Measurements from ENCODE around the gene FRMD4A.
"Not testable (repeated sequence)": the region's sequence is repeated elsewhere in the genome, so short reads cannot be mapped to it uniquely, and the experiment has no call there.

FRMD4A gene

GRCh38 chr10:13915710-13916109, 415.0 kb downstream of the FRMD4A start:
- no peak for DNase-seq (ENCODE audit: low spot score)

DNA sequence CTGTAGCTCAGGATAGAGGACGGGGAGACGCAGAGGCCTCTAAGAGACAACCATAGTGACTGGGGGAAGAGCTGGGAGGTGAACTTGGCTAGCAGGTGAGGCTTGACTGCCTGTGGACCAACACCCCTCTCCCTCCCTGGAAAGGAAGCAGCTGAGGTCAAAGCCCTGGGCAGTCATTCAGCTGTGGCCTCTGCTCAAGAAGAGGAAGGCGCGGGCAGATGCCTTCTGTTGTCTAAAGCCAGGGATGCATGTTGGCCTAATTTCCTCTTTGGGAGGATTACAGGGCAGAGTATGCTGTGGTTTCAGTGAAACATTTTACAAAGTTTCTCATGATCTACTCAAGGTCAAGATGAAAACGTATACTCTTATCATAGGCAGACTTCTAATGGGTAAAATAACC, 416.8 kb downstream of the FRMD4A start:
- DNase-seq (ENCODE audit: low spot score), result no peak

DNA sequence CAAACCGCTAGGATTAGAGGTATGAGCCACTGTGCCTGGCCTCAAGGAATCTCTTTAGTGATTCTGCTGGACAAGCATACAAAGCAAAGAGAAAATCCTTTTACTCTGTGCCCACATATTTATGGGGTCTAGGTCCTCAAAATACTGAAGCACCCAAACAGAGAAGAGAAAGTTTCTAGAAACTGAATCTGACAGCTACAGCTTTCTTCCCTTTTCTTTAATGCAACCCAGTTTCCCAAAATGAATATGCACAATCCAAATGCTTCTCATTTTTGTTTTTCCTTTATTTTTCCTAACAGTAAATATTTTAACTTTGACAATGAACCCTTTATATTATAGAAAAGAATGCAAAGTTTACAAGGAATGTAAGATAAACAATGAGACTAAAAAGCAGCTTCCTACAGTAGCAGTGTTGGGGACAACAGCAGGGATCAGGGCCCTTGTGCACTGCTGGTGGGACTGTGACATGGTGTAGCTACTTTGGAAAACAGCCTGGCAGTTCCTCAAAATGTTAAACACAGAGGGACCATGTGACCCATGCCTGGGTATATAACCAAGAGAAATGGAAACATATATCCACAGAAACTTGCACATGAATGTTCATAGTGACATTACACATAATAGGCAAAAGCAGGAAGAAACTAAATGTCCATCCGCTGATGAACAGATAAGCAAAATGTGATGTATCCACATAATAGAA, 418.8 kb downstream of the FRMD4A start:
- DNase-seq (ENCODE audit: low spot score), result no peak

DNA sequence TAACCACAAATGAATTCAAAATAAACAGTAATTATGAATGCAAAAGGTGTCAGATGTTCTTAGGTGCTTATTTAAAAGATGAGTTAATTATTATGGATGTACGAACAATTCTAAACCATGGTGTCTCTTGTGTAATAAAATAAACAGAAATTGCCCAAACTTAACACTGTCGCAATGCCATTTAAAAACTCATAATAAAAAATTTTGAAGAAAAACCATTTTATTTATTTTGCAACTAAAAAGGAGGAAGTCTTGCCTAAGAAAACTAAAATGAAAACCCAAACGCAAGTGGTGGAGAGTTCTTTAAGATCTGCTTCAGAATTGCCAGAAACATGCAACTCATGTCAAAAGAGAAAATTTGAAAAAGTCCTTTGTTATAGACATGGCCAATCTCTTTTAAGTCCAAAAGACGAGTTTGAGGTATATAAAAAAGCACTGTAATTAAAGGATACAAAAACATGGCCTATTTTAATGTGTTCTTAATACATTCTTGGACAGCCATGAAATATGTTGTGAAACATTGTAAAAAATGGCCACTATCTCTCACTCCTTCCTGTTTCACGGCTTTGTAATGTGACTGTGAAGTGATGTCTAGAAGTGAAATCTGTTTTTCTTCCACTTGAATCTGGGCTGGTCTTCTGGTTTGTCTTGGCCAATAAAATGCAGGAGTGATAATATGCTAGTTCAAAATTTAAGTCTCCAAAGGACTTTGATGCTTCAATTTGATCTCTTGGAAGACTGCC, 421.0 kb downstream of the FRMD4A start:
- no peak for DNase-seq (ENCODE audit: low spot score)

DNA sequence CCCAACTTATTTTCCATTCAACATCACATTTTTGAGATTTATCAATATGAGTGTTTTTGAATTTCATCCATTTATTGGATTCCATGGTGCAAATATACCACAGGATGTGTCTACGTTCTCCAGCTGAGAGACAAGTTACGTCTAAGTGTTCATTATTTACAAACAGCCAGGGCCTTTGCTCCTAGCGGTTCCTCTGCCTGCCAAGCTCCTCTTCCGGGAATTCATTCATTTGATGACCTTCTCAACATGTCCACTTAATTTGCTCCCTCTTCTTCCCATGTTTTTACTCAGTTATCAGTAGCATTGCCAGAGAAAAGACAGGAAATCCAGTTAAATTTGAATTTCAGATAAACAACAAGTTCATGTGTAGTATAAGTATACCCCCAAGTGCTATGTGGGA, 422.2 kb downstream of the FRMD4A start:
- DNase-seq (ENCODE audit: low spot score), result no peak

DNA sequence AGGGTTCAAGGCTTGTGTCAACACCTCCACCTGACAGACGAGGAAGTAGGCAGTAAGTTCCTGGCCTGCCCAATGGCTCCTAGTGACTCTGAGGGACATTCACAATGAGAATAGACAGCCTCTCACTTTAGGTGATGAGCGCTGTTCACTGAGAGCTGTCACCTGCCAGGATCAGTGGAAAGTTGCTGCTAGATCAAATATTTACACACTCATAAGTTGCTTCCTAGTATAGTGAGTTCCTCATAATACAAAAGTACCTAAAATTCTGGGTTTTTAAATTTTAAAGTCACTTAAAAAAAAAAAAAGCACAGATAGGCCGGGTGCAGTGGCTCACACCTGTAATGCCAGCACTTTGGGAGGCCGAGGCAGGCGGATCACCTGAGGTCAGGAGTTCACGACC, 423.2 kb downstream of the FRMD4A start:
- no peak for DNase-seq (ENCODE audit: low spot score)

DNA sequence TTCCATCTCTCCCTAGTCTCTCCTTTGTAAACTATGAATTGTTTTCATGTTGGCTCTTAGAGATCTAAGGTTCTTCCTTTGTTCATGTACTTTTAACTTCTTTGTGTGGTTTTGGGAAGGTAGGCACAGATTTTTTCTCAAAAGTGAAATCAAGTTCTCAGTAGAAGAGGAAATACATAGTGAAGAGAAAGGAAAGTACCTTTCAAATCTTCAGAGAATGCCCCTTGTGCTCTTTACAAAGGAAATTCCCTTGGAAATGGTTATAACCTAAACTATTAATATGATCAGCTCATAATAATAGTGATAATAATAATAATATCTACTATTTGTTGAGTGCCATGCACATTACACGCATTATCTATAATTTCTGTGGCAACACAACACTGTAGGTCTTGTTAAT, 425.4 kb downstream of the FRMD4A start:
- DNase-seq (ENCODE audit: low spot score), result no peak

- no peak for DNase-seq (ENCODE audit: low spot score)
These were observed 426.7 kb downstream of the FRMD4A start for GRCh38 chr10:13904064-13904463.

DNA sequence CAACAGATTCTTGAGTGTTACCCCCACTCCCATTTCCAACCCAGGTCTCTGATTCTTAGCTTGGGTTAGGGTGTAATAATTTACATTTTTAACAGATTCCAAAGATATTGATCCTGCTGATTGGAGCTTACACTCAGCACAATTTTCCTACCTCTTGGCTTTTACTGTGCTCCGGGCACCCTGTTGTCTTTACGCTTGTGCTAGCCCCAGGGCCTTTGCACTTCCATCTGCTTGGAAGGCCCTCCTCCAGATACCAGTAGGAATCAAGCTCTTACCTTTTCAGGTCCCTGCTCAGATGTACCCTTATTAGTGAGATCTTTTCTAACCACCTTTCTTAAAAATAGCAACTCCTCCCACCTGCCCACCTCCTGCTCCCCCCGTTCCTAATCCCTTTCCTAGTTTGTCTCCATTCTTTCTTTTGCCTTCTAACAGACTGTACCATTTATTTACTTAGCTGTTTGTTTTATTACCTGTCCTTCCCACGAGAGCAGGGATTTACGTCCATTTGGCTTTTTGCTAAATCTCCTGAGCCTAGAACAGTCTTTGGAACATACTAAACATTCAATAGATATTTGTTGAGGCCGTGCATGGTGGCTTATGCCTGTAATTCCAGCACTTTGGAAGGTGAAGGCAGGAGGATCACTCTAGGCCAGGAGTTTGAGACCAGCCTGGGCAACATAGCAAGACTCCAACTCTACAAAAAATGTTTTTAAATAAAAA, 427.7 kb downstream of the FRMD4A start:
- DNase-seq (ENCODE audit: low spot score), result no peak

GRCh38 chr10:13899941-13900340, 430.8 kb downstream of the FRMD4A start:
- DNase-seq (ENCODE audit: low spot score), result no peak

GRCh38 chr10:13896146-13896545, 434.6 kb downstream of the FRMD4A start:
- not testable (repeated sequence) for DNase-seq (ENCODE audit: low spot score)

DNA sequence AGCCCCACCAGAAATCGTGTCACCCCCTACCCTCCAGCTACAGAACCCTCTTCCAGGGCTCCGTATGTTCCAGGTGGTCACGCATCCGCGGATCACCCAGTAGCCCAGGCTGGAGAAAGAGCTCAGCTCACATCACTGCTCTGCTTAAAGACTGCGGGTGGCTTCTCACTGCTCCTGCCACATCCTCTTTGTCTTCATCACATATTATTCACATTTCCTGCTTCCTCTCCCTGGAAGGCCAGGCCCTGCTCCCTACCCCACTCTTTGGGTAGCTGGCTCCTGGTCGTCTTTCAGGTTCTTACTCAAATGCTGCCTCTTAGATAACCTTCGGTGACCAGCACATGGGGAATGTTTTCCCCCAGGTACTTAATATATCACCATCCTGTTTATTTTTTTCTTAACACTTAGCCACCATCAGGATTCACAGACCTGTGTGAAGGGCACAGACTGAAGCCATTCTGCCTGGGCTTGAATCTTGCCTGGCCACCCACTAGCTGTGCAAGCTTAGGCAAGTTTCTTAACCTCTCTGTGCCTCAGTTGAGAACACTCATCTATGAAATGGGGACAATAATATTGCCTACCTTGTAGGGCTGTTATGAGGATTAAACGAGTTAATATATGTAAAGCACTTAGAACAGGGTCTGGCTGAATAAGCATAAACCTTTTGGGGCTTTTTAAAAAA, 436.2 kb downstream of the FRMD4A start:
- DNase-seq (ENCODE audit: low spot score), result no peak

- DNase-seq (ENCODE audit: low spot score), result no peak
These were observed 436.8 kb downstream of the FRMD4A start for GRCh38 chr10:13893926-13894325.

DNA sequence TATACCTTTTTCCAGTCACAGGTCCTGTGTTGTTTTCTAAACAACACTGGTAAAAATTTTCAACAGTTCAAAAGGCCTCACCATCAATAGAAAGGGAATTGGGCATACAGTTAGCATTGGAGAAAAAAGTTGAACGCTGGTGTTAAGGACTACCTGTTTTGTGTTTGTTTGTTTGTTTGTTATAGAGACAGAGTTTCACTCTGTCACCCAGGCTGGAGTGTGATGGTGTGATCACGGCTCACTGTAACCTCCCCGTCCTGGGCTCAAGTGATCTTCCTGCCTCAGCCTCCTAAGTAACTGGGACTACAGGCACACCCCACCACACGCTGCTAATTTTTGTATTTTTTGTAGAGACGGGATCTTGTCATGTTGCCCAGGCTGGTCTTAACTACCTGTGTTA, 437.9 kb downstream of the FRMD4A start:
- DNase-seq (ENCODE audit: low spot score), result no peak

GRCh38 chr10:13892001-13892491, 438.7 kb downstream of the FRMD4A start:
- no peak for DNase-seq (ENCODE audit: low spot score)

DNA sequence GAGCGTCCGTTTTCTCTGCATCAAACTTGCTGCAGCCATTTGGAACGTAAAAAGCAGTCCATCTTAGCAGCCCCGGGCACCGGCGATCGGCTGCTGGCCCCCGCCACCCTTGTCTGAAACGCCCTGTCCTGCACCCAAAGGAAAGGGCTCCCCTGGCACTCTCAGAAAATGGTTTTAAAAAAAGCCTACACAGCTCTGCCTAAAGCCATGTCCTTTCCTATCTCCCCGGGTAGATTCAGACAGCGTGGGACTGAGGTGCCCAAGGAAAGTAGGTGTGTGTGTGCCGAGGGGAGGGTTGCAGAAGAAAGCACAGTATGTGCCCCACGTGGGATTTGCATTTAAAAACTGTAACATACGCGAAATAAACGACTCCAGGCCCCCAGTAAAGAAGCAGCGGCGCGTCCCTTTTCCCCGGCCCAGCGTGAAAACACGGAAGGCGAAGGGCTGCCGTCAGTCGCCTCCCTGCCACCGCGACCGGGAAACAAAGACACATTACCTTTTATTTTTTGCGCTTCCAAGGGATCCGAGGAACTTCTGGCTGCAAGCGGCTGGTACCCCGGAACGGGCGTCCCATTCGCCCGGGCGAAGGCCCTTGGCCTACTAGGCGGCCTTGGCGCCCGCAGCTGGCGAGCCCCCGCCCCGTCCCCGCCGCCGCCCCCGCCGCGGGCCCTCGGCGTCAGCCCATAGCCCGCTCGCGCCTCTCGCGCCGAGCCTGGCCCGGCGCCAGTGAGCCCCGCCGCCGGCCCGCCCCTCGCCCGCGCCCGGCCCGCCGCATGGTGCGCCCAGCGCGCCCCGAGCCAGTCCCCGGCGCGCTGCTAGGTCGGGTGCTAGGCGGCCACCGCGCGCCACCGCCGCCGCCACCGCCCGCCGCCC, 439.4 kb downstream of the FRMD4A start:
- no peak for DNase-seq (ENCODE audit: low spot score)

- no peak for DNase-seq (ENCODE audit: low spot score)
These were observed 440.2 kb downstream of the FRMD4A start for GRCh38 chr10:13890233-13891127.

DNA sequence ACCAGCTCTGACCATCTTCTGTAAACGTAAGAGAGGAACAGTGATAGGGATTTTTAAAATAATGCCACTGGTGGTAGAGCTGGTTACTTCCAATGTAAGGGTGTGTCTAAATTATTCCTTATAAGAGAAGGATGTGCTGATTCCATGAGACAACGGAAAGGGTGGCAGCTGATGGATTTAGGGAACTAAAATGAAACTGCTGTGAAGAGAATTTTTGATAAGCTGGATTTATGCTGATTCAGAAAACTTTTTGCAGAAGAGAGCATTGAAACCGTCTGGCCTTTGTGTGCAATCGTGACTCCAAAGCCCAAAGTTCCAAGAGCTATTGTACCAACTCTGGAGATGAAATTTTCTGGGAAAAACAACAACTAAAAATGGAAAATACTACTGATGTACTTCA, 443.0 kb downstream of the FRMD4A start:
- no peak for DNase-seq (ENCODE audit: low spot score)

GRCh38 chr10:13885238-13885990, 445.3 kb downstream of the FRMD4A start:
- DNase-seq (ENCODE audit: low spot score), result no peak

Measured in HuH-7.5 (cell line).